GM21529 (cell line): ENCODE measurements around the gene BBS2.

Source experiments
- ATAC-seq: cut with Tn5 transposase; IDR thresholded peaks from one replicate; pipeline ENCODE4 v1.9.1; 2021; ENCODE audit not compliant: unreplicated experiment

BBS2 gene

GRCh38 chr16:56478281-56479049 is 41.4 kb downstream of the BBS2 start:
- ATAC-seq = no peak

- ATAC-seq = no peak
These were observed 42.5 kb downstream of the BBS2 start for GRCh38 chr16:56477096-56477878.

- ATAC-seq = no peak
These were observed 44.6 kb downstream of the BBS2 start for GRCh38 chr16:56475201-56475600.

- ATAC-seq = no peak
These were observed 49.2 kb downstream of the BBS2 start for GRCh38 chr16:56470666-56471065.

GRCh38 chr16:56470232-56470631 is 49.6 kb downstream of the BBS2 start:
- ATAC-seq = no peak

GRCh38 chr16:56469748-56470147 is 50.1 kb downstream of the BBS2 start:
- no peak for ATAC-seq

- ATAC-seq = no peak
These were observed 51.0 kb downstream of the BBS2 start for GRCh38 chr16:56468800-56469199.

GRCh38 chr16:56466344-56466743 is 53.5 kb downstream of the BBS2 start:
- ATAC-seq = no peak

- ATAC-seq = no peak
These were observed 56.7 kb downstream of the BBS2 start for GRCh38 chr16:56463153-56463552.

- no peak for ATAC-seq
These were observed 57.6 kb downstream of the BBS2 start for GRCh38 chr16:56462064-56462796.

- no peak for ATAC-seq
These were observed 59.7 kb downstream of the BBS2 start for GRCh38 chr16:56460101-56460500.

- no peak for ATAC-seq
These were observed 61.8 kb downstream of the BBS2 start for GRCh38 chr16:56457927-56458470.

- ATAC-seq = peak; percentile 40
These were observed 67.8 kb downstream of the BBS2 start for GRCh38 chr16:56451753-56452689.

- peak; percentile 98 for ATAC-seq
These were observed 68.7 kb downstream of the BBS2 start, which contains the start of the genes NUDT21 and OGFOD1 for GRCh38 chr16:56450986-56451752. Gene NUDT21 (minus strand): TSS chr16:56451332. CDS start chr16:56451202, 130 bp downstream. Gene OGFOD1 (plus strand): TSS chr16:56451554. CDS start chr16:56451613, 59 bp downstream.

GRCh38 chr16:56450275-56450985 is 69.4 kb downstream of the BBS2 start:
- peak; percentile 29 for ATAC-seq

- ATAC-seq = no peak
These were observed 71.8 kb downstream of the BBS2 start for GRCh38 chr16:56448005-56448404.

GRCh38 chr16:56447286-56447685 is 72.5 kb downstream of the BBS2 start:
- ATAC-seq = no peak

- ATAC-seq = no peak
These were observed 81.8 kb downstream of the BBS2 start for GRCh38 chr16:56438038-56438437.

GRCh38 chr16:56436258-56436657 is 83.6 kb downstream of the BBS2 start:
- ATAC-seq = no peak
